IPS-18a (cell line): ENCODE results near the gene CCL7.

Experiments used
- H3K27ac ChIP-seq: one replicate; pipeline ENCODE4 v1.5.1; 2013; ENCODE audit warnings: low read length
- H3K27me3 ChIP-seq: one replicate; pipeline ENCODE4 v1.6.1; 2013; ENCODE audit warnings: mild to moderate bottlenecking, low read length; ENCODE audit not compliant: control insufficient read depth, insufficient read depth
- H3K36me3 ChIP-seq: one replicate; pipeline ENCODE4 v1.6.1; 2013; ENCODE audit warnings: low read depth, low read length; ENCODE audit not compliant: control insufficient read depth
- H3K4me1 ChIP-seq: one replicate; pipeline ENCODE4 v1.6.1; 2013; ENCODE audit warnings: low read depth, low read length; ENCODE audit not compliant: control insufficient read depth
- H3K4me3 ChIP-seq: one replicate; pipeline ENCODE4 v1.5.1; 2013; ENCODE audit warnings: low read length
- H3K9ac ChIP-seq: one replicate; pipeline ENCODE4 v1.6.1; 2013; ENCODE audit warnings: mild to moderate bottlenecking, low read length, moderate library complexity
- H3K9me3 ChIP-seq: one replicate; pipeline ENCODE4 v1.6.1; 2013; ENCODE audit warnings: low read depth, low read length; ENCODE audit not compliant: control insufficient read depth

The CCL7 gene

GRCh38 chr17:34249478-34249877 is 20.5 kb upstream of the CCL7 start:
- H3K4me3 ChIP-seq, result no peak overlapping the region
- peaks cover 13% of the 10 kb centered on the region for H3K4me1 ChIP-seq
- H3K27me3 ChIP-seq, result no peaks in the 10 kb centered on the region
- H3K27ac ChIP-seq, result no peak overlapping the region
- no peak overlapping the region for H3K9ac ChIP-seq
- no peaks in the 10 kb centered on the region for H3K36me3 ChIP-seq
- no peaks in the 10 kb centered on the region for H3K9me3 ChIP-seq

GRCh38 chr17:34251186-34251585 is 18.8 kb upstream of the CCL7 start:
- no peaks in the 10 kb centered on the region for H3K27me3 ChIP-seq
- no peaks in the 10 kb centered on the region for H3K9me3 ChIP-seq
- no peak overlapping the region for H3K27ac ChIP-seq
- H3K4me3 ChIP-seq, result no peak overlapping the region
- peaks cover 29% of the 10 kb centered on the region for H3K4me1 ChIP-seq
- H3K36me3 ChIP-seq, result no peaks in the 10 kb centered on the region
- no peak overlapping the region for H3K9ac ChIP-seq

GRCh38 chr17:34252095-34252443 is 18.0 kb upstream of the CCL7 start:
- Histone ChIP-seq H3K9me3 (no peaks in the 10 kb centered on the region), H3K9ac (no peak overlapping the region), H3K4me3 (no peak overlapping the region), H3K36me3 (no peaks in the 10 kb centered on the region), H3K27ac (no peak overlapping the region), H3K4me1 (peaks cover 29% of the 10 kb centered on the region), H3K27me3 (no peaks in the 10 kb centered on the region)

GRCh38 chr17:34252444-34253138 is 17.4 kb upstream of the CCL7 start:
- H3K36me3 ChIP-seq, result no peaks in the 10 kb centered on the region
- H3K27me3 ChIP-seq, result no peaks in the 10 kb centered on the region
- H3K4me3 ChIP-seq, result no peak overlapping the region
- H3K27ac ChIP-seq, result no peak overlapping the region
- H3K9me3 ChIP-seq, result no peaks in the 10 kb centered on the region
- peaks cover 29% of the 10 kb centered on the region for H3K4me1 ChIP-seq
- H3K9ac ChIP-seq, result no peak overlapping the region

GRCh38 chr17:34253139-34253525 is 16.9 kb upstream of the CCL7 start:
- H3K9ac ChIP-seq, result no peak overlapping the region
- H3K9me3 ChIP-seq, result no peaks in the 10 kb centered on the region
- H3K4me1 ChIP-seq, result peaks cover 29% of the 10 kb centered on the region
- no peaks in the 10 kb centered on the region for H3K27me3 ChIP-seq
- no peaks in the 10 kb centered on the region for H3K36me3 ChIP-seq
- H3K27ac ChIP-seq, result no peak overlapping the region
- H3K4me3 ChIP-seq, result no peak overlapping the region

- H3K27me3 ChIP-seq, result no peaks in the 10 kb centered on the region
- H3K4me3 ChIP-seq, result peak overlapping the region; percentile 38
- H3K9ac ChIP-seq, result no peak overlapping the region
- no peak overlapping the region for H3K27ac ChIP-seq
- no peaks in the 10 kb centered on the region for H3K9me3 ChIP-seq
- no peaks in the 10 kb centered on the region for H3K36me3 ChIP-seq
- H3K4me1 ChIP-seq, result peaks cover 29% of the 10 kb centered on the region
Observed at GRCh38 chr17:34254146-34254545, 15.9 kb upstream of the CCL7 start.

- H3K27me3 ChIP-seq, result no peaks in the 10 kb centered on the region
- no peaks in the 10 kb centered on the region for H3K36me3 ChIP-seq
- peaks cover 29% of the 10 kb centered on the region for H3K4me1 ChIP-seq
- H3K9ac ChIP-seq, result no peak within 1 kb of the TSS
- no peak within 1 kb of the TSS for H3K27ac ChIP-seq
- no peaks in the 10 kb centered on the region for H3K9me3 ChIP-seq
- peak within 1 kb of the TSS; percentile 38 for H3K4me3 ChIP-seq
Observed at GRCh38 chr17:34254651-34255380, 15.2 kb upstream of the CCL7 start, which contains the start of gene CCL2. Gene CCL2 (plus strand): TSS chr17:34255285. CDS start chr17:34255350, 65 bp downstream.

- Histone ChIP-seq H3K9ac (no peak overlapping the region), H3K9me3 (no peaks in the 10 kb centered on the region), H3K4me1 (peaks cover 29% of the 10 kb centered on the region), H3K27me3 (no peaks in the 10 kb centered on the region), H3K36me3 (no peaks in the 10 kb centered on the region), H3K27ac (no peak overlapping the region), H3K4me3 (peak overlapping the region; percentile 38)
Observed at GRCh38 chr17:34255381-34255732, 14.7 kb upstream of the CCL7 start.

GRCh38 chr17:34255841-34256240 is 14.2 kb upstream of the CCL7 start:
- Histone ChIP-seq H3K36me3 (no peaks in the 10 kb centered on the region), H3K27ac (no peak overlapping the region), H3K9ac (no peak overlapping the region), H3K9me3 (no peaks in the 10 kb centered on the region), H3K4me3 (peak overlapping the region; percentile 38), H3K4me1 (peaks cover 27% of the 10 kb centered on the region), H3K27me3 (no peaks in the 10 kb centered on the region)

- Histone ChIP-seq H3K9ac (no peak overlapping the region), H3K4me3 (no peak overlapping the region), H3K4me1 (peaks cover 22% of the 10 kb centered on the region), H3K9me3 (no peaks in the 10 kb centered on the region), H3K27me3 (no peaks in the 10 kb centered on the region), H3K27ac (no peak overlapping the region), H3K36me3 (no peaks in the 10 kb centered on the region)
Observed at GRCh38 chr17:34257299-34257985, 12.6 kb upstream of the CCL7 start.

- Histone ChIP-seq H3K4me3 (no peak overlapping the region), H3K4me1 (peaks cover 22% of the 10 kb centered on the region), H3K36me3 (no peaks in the 10 kb centered on the region), H3K9me3 (no peaks in the 10 kb centered on the region), H3K27ac (no peak overlapping the region), H3K27me3 (no peaks in the 10 kb centered on the region), H3K9ac (no peak overlapping the region)
Observed at GRCh38 chr17:34257986-34258326, 12.1 kb upstream of the CCL7 start.
